Bronchial epithelial cell (primary cell): ENCODE measurements around the gene ZXDA. TPM values are rescaled to one million over a fixed set of nuclear protein-coding genes. Genes with fewer than 3 reads are reported as not detected.

Experiments used
- DNase-seq: peaks from one replicate; pipeline ENCODE4 v3.0.0-alpha.2; 2010; ENCODE audit warnings: low read depth
- FAIRE-seq: peaks from 2 replicates; lab custom pipeline; 2011; peaks lifted over from hg19 to GRCh38; lab: Jason Lieb, UNC
- H3K27me3 ChIP-seq: 2 replicates; pipeline ENCODE4 v1.5.1; 2011; ENCODE audit warnings: low read length; ENCODE audit not compliant: control insufficient read depth, insufficient read depth
- H3K36me3 ChIP-seq: 2 replicates; pipeline ENCODE4 v1.5.1; 2011; ENCODE audit warnings: low read length; ENCODE audit not compliant: control insufficient read depth, insufficient read depth
- H3K4me3 ChIP-seq: 2 replicates; pipeline ENCODE4 v1.5.1; 2011; ENCODE audit warnings: mild to moderate bottlenecking, low read depth, low read length, control low read depth
- CTCF ChIP-seq: IDR thresholded peaks from 2 replicates; pipeline ENCODE4 v1.5.1; 2011; ENCODE audit warnings: mild to moderate bottlenecking, moderate library complexity, low read length, control low read depth, inconsistent platforms; ENCODE audit not compliant: insufficient read depth, severe bottlenecking
- total RNA-seq: library from RNA; depleted of rRNA; stranded (reverse); fragments of >200 nt; gene quantifications from 2 replicates; pipeline ENCODE4 v1.2.1, GENCODE V29; 2014

Gene ZXDA
- total RNA-seq, 1 donor from 2014 or later = 8.4 TPM

DNA sequence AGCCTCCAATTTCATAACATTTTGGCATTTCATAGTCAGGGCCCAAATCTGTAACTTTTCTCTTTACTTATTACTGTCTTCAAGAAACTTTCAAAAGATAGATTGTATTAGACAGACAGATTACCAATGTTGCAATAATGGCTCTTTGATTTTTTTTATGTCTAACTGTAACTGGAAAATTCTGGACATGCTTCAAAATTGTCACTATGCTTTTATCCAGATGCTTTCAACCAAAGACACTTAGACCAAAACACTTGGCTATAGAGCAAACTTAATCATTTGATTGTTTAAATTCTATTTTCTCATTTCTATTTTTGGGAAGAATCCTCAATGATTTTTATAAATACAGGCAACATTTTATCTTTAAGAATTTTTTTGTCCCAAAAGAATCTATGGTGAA lies 10.4 kb downstream of the ZXDA start:
- no peak overlapping the region for H3K4me3 ChIP-seq
- DNase-seq (no peak), FAIRE-seq (no peak)
- no peaks in the 10 kb centered on the region for H3K36me3 ChIP-seq
- no peaks in the 10 kb centered on the region for H3K27me3 ChIP-seq
- no peak for TF ChIP-seq CTCF

- no peaks in the 10 kb centered on the region for H3K36me3 ChIP-seq
- no peak overlapping the region for H3K4me3 ChIP-seq
- no peak for TF ChIP-seq CTCF
- no peak for FAIRE-seq
- DNase-seq = no peak
- H3K27me3 ChIP-seq = no peaks in the 10 kb centered on the region
These were observed 11.2 kb downstream of the ZXDA start for GRCh38 chrX:57899064-57899463.

GRCh38 chrX:57871463-57871862 lies 38.8 kb downstream of the ZXDA start:
- Histone ChIP-seq H3K4me3 (no peak overlapping the region), H3K36me3 (no peaks in the 10 kb centered on the region), H3K27me3 (no peaks in the 10 kb centered on the region)
- no peak for TF ChIP-seq CTCF
- FAIRE-seq = no peak
- DNase-seq = no peak

Other genes starting within 250 kb of the ZXDA start
- gene NLRP2B, start 230.2 kb downstream of the ZXDA start, total RNA-seq = not detected in 2 replicates